Vagina (tissue), 2 donors: ENCODE results near the gene ZNF83. TPM values are rescaled to one million over a fixed set of nuclear protein-coding genes. Genes with fewer than 3 reads are reported as not detected.
"Not testable (repeated sequence)": the region's sequence is repeated elsewhere in the genome, so short reads cannot be mapped to it uniquely, and the experiment has no call there.

ENCODE experiments used
- DNase-seq, 2 donors: peaks; one replicate each; pipeline ENCODE4 v3.0.0-alpha.2; 2017; ENCODE audit errors: extremely low spot score in 2 of 2
- H3K27ac ChIP-seq: fragments of 200-600 bp; sonication (generic); one replicate; pipeline ENCODE4 v1.5.1; 2019
- H3K27me3 ChIP-seq: fragments of 200-600 bp; sonication (generic); one replicate; pipeline ENCODE4 v1.5.1; 2019
- H3K36me3 ChIP-seq, 2 donors: fragments of 200-600 bp; sonication (generic); one replicate each; pipeline ENCODE4 v1.5.1; 2017 to 2019
- H3K4me1 ChIP-seq: fragments of 200-600 bp; sonication (generic); one replicate; pipeline ENCODE4 v1.5.1; 2019
- H3K4me3 ChIP-seq, 2 donors: fragments of 200-600 bp; sonication (generic); 1 replicate in 1 of 2; 2 replicates in 1 of 2; pipeline ENCODE4 v1.5.1; 2016 to 2019
- H3K9me3 ChIP-seq: fragments of 200-600 bp; sonication (generic); one replicate; pipeline ENCODE4 v1.5.1; 2019
- POLR2A ChIP-seq, 2 donors: fragments of 450-650 bp; IDR thresholded peaks; one replicate each; pipeline ENCODE4 v1.6.1; 2017; ENCODE audit warnings: antibody characterized with exemption in 2 of 2, mild to moderate bottlenecking in 2 of 2, moderate library complexity in 2 of 2
- POLR2AphosphoS5 ChIP-seq, 2 donors: sonication (generic); formaldehyde crosslinking; IDR thresholded peaks; one replicate each; pipeline ENCODE4 v1.9.0; 2017; ENCODE audit warnings: antibody characterized with exemption in 2 of 2, mild to moderate bottlenecking in 2 of 2, low read depth in 1 of 2; ENCODE audit not compliant: insufficient read depth in 1 of 2
- intact Hi-C: fragments of 100-400 bp; cut with DNase I; formaldehyde crosslinking; loops from one replicate; pipeline ENCODE4 v1.15.1; 2023
- total RNA-seq: library from RNA; depleted of rRNA; stranded (reverse); fragments of >200 nt; gene quantifications from one replicate; pipeline ENCODE4 v1.2.3, GENCODE V29; 2016
- TF ChIP-seq, protein P1 (sequence below), 3 experiments: fragments of 450-650 bp in 2 of 3; fragments of 200-600 bp in 1 of 3; sonication (generic) in 1 of 3; IDR thresholded peaks; one replicate each; pipeline ENCODE4 v1.5.1; 2017 to 2019; ENCODE audit warnings: antibody characterized with exemption in 3 of 3, mild to moderate bottlenecking in 2 of 3, moderate library complexity in 2 of 3

ZNF83 gene
- total RNA-seq, 1 donor from 2014 or later, result 78.6 TPM

DNA sequence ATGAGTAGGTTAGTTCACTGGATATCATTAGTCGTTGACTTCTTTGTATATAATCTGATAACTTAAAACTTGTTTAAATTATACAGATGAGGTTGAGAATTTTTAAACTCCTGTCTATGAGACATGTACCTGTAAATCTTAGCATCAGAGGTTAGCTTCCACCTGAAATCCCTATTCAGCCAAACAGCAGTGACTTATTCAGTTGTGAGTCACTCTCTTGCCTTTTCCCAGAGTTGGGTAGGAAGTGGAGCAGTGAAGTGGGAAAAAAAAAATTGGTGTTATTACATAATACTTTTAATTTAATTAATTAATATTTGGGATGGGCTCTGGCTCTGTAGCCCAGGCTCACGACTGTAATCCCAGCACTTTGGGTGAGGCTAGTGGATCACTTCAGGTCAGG lies 35.2 kb downstream of the ZNF83 start:
- intact Hi-C loops, result no loop called here
- DNase-seq, result no peak
- no peak for TF ChIP-seq POLR2A (IDR thresholded peaks at IDR 0.05)
- H3K9me3 ChIP-seq, result no peaks in the 10 kb centered on the region
- no peaks in the 10 kb centered on the region for H3K36me3 ChIP-seq
- H3K4me3 ChIP-seq, result no peak overlapping the region
- no peaks in the 10 kb centered on the region for H3K27me3 ChIP-seq
- H3K4me1 ChIP-seq, result peaks cover 15% of the 10 kb centered on the region
- peak overlapping the region; percentile 36 for H3K27ac ChIP-seq

DNA sequence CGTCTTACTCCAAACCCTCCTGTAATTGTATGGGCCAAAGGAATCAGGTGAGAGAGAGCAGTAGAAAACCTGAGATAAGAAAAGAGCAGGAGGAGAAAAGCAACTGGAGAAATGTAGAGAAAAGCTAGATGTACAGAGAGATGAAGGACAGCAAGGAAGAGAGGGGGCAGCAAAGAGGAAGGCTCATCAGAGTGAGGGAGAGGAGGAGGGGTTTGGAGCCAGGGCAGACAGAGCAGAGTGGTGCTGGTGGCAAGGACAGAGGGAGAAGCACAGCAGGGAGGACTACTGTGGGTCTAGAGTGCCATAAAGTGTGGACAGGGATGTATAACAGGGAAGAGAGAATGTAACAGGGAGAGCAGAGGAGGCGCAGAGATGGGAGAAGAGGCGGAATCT lies 36.2 kb downstream of the ZNF83 start:
- DNase-seq, H3K36me3 ChIP-seq, H3K27me3 ChIP-seq, H3K9me3 ChIP-seq, intact Hi-C loops: not testable (repeated sequence)
- peak overlapping the region; percentile 76 to 77 for H3K4me3 ChIP-seq
- H3K27ac ChIP-seq, result peak overlapping the region; percentile 91
- peaks cover 15% of the 10 kb centered on the region for H3K4me1 ChIP-seq
- TF ChIP-seq, protein P1, sequence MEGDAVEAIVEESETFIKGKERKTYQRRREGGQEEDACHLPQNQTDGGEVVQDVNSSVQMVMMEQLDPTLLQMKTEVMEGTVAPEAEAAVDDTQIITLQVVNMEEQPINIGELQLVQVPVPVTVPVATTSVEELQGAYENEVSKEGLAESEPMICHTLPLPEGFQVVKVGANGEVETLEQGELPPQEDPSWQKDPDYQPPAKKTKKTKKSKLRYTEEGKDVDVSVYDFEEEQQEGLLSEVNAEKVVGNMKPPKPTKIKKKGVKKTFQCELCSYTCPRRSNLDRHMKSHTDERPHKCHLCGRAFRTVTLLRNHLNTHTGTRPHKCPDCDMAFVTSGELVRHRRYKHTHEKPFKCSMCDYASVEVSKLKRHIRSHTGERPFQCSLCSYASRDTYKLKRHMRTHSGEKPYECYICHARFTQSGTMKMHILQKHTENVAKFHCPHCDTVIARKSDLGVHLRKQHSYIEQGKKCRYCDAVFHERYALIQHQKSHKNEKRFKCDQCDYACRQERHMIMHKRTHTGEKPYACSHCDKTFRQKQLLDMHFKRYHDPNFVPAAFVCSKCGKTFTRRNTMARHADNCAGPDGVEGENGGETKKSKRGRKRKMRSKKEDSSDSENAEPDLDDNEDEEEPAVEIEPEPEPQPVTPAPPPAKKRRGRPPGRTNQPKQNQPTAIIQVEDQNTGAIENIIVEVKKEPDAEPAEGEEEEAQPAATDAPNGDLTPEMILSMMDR (IDR thresholded peaks at IDR 0.05), result peak in 2 of 3 experiments; percentile 12 to 16

DNA sequence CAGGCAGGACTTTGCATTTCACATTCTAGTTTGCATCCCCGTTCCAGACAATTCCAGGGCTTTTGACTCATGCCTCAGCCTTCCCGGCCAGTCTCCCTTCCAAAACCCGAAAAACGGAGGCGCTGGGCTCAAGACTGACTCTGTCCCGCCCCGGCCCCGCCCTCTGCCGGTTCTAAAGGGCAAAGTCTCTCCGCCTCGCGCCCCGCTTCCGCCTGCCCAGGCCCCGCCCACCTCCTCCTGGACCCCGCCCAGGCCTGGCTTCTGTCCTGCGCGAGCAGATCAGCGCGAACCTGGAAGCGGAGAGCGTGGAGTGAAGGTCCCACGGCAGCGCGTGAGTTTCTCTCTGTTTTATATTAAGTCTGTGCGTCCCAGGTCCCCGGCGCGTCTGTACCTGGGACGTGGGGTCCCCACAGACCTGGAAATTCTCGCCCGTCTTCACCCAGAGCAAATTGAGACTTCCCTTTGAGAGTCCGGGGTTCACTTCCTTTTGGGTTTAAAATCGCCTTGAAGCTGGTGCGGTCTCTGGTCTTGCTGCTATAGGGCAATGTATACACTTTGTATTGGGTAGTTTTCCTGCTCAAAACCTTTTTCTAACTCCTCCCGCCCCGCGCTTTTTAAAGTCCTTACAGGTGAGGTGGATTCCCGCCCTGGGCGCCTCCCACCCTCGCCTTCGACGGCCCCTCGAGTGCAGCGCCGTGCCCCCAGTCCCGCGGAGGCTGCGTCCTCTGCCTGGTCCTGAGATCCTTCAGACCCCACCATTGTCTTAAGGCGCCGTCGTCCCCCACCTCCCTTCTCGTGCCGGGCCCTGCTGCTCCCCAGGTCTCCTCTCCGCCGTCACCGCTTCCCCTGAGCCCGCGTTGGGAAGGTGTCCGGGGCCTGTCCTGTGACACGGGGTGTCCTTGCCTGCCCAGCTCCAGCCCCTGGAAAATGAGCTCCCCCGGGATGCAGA lies 36.9 kb downstream of the ZNF83 start:
- H3K27me3 ChIP-seq, result no peaks in the 10 kb centered on the region
- intact Hi-C loops, result no loop called here
- DNase-seq, result peak in 1 of 2 donors; percentile 94

DNA sequence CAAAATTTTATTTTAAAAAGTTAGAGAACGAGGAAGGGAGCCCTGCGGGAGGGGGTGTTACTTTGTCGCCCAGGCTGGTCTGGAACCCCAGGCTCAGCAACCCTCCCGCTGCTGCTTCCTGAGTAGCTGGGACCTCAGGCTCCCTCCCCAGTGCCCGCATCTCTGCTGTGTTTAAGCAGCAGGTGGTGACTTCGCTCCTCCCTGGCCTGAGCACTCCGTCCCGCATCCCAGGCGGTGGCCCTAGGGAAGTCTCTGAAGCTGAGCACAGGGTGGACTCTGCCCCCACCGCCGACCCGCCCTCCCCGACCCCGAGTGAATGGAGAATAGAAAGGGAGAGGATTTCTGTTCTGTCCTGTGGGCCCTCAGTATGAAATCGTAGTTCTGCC lies 37.5 kb downstream of the ZNF83 start:
- no peaks in the 10 kb centered on the region for H3K36me3 ChIP-seq
- intact Hi-C loops, result no loop called here
- TF ChIP-seq, protein P1 (IDR thresholded peaks at IDR 0.05), result no peak
- TF ChIP-seq POLR2A (IDR thresholded peaks at IDR 0.05), result no peak
- TF ChIP-seq POLR2AphosphoS5 (IDR thresholded peaks at IDR 0.05; ENCODE audit: insufficient read depth in 1 of 2, low read depth in 1 of 2), result no peak
- H3K4me3 ChIP-seq, result peak overlapping the region; percentile 76 to 77
- H3K27ac ChIP-seq, result peak overlapping the region; percentile 91
- DNase-seq, result no peak
- no peaks in the 10 kb centered on the region for H3K9me3 ChIP-seq
- H3K27me3 ChIP-seq, result no peaks in the 10 kb centered on the region
- peaks cover 15% of the 10 kb centered on the region for H3K4me1 ChIP-seq

More for the DNA sequence above, 36.9 kb downstream of the ZNF83 start:
- Histone ChIP-seq H3K36me3 (no peaks in the 10 kb centered on the region), H3K4me3 (peak overlapping the region; percentile 76 to 77), H3K4me1 (peaks cover 15% of the 10 kb centered on the region), H3K27ac (peak overlapping the region; percentile 91), H3K9me3 (no peaks in the 10 kb centered on the region)
- TF ChIP-seq POLR2A (IDR thresholded peaks at IDR 0.05), result peak in 1 of 2 donors; percentile 30
- TF ChIP-seq, protein P1 (IDR thresholded peaks at IDR 0.05), result peak in 1 of 3 experiments; percentile 27
- peak; percentile 90 to 94 for TF ChIP-seq POLR2AphosphoS5 (IDR thresholded peaks at IDR 0.05; ENCODE audit: insufficient read depth in 1 of 2, low read depth in 1 of 2)

DNA sequence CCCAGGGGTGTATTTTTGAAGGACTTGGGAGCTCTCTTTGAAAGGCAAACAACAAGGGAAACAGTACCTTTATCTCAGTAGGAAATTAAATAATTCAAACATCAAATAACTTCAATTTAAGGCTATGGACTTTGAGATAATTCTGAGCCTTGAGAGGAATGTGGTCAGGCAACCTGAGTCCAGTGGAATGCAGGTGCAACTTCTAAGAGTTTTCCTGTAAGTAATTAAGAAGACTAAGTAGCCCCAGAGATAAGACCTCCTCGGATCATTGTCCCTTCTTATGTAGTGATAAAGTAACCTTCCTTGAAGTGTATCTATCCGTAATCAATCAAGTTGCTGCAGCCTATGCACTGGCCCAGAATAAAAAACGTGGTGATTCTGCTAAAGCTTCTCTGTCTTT lies 38.9 kb downstream of the ZNF83 start:
- Histone ChIP-seq H3K4me1 (peaks cover 15% of the 10 kb centered on the region), H3K36me3 (peaks cover 0 to 8% of the 10 kb centered on the region in 2 donors), H3K27me3 (no peaks in the 10 kb centered on the region), H3K27ac (no peak overlapping the region), H3K4me3 (no peak overlapping the region), H3K9me3 (no peaks in the 10 kb centered on the region)
- intact Hi-C loops, result no loop called here
- no peak for DNase-seq
- TF ChIP-seq, protein P1 (IDR thresholded peaks at IDR 0.05), result no peak
- no peak for TF ChIP-seq POLR2AphosphoS5 (IDR thresholded peaks at IDR 0.05; ENCODE audit: insufficient read depth in 1 of 2, low read depth in 1 of 2)
- no peak for TF ChIP-seq POLR2A (IDR thresholded peaks at IDR 0.05)

DNA sequence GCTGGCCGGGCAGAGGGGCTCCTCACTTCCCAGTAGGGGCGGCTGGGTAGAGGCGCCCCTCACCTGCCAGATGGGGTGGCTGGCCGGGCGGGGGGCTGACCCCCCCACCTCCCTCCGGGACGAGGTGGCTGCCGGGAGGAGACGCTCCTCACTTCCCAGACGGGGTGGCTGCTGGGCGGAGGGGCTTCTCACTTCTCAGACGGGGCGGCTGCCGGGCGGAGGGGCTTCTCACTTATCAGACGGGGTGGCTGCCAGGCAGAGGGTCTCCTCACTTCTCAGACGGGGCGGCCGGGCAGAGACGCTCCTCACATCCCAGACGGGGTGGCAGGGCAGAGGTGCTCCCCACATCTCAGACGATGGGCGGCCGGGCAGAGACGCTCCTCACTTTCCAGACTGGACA lies 44.7 kb downstream of the ZNF83 start:
- H3K9me3 ChIP-seq, intact Hi-C loops: not testable (repeated sequence)

More for the DNA sequence above, 44.7 kb downstream of the ZNF83 start:
- H3K36me3 ChIP-seq, result peaks cover 0 to 27% of the 10 kb centered on the region in 2 donors
- H3K4me3 ChIP-seq, H3K27ac ChIP-seq, DNase-seq, H3K27me3 ChIP-seq, H3K4me1 ChIP-seq: not testable (repeated sequence)
